ENCODE results near the gene DES. TPM values are rescaled to one million over a fixed set of nuclear protein-coding genes. Genes with fewer than 3 reads are reported as not detected.

The DES gene
- total RNA-seq, 1 experiment from 2014 or later: not detected

DNA sequence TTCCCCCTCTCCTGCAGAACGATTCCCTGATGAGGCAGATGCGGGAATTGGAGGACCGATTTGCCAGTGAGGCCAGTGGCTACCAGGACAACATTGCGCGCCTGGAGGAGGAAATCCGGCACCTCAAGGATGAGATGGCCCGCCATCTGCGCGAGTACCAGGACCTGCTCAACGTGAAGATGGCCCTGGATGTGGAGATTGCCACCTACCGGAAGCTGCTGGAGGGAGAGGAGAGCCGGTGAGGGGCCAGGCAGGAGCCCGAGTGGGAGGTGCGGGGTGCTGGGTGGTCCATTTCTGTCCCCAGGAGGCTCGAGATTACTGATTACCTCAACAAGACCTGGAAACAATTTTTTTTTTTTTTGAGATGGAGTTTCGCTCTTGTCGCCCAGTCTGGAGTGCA is 3.1 kb downstream of the DES start:
- no peak for TF ChIP-seq CTCF (IDR thresholded peaks at IDR 0.05; ENCODE audit: insufficient read depth in 1 of 2, low read depth in 1 of 2, low read length in 1 of 2, severe bottlenecking in 1 of 2, unreplicated experiment in 1 of 2)
- Histone ChIP-seq H3K9me3 (no peaks in the 10 kb centered on the region), H3K27me3 (replicated peaks; ENCODE audit: control insufficient read depth, insufficient read depth, low read length) (no peaks in the 10 kb centered on the region), H3K4me1 (no peaks in the 10 kb centered on the region), H3K36me3 (ENCODE audit: control insufficient read depth, insufficient read depth, low read length) (no peaks in the 10 kb centered on the region), H3K4me3 (ENCODE audit: low read depth, low read length) (no peak overlapping the region)
- intact Hi-C loops (cut with micrococcal nuclease; ENCODE audit: unreplicated experiment): no loop called here
- no peaks in the 10 kb centered on the region for H3K36me3 Mint-ChIP-seq (ENCODE audit: insufficient read depth, unreplicated experiment)
- ChIA-PET CTCF (no interaction called here), POLR2A (no interaction called here)
- H3K27ac Mint-ChIP-seq (ENCODE audit: unreplicated experiment): no peak overlapping the region
- H3K4me3 Mint-ChIP-seq (ENCODE audit: unreplicated experiment): no peak overlapping the region
- DNase-seq: no peak
- no peaks in the 10 kb centered on the region for H3K27me3 Mint-ChIP-seq (ENCODE audit: insufficient read depth, unreplicated experiment)
- H3K9me3 Mint-ChIP-seq (ENCODE audit: unreplicated experiment): no peaks in the 10 kb centered on the region
- BruUV-seq (replicated peaks): no TSS peak
- no peaks in the 10 kb centered on the region for H3K4me1 Mint-ChIP-seq (ENCODE audit: low read depth, unreplicated experiment)

- Mint-ChIP-seq H3K27ac (ENCODE audit: unreplicated experiment) (no peak overlapping the region), H3K4me3 (ENCODE audit: unreplicated experiment) (no peak overlapping the region), H3K4me1 (ENCODE audit: low read depth, unreplicated experiment) (no peaks in the 10 kb centered on the region), H3K9me3 (ENCODE audit: unreplicated experiment) (no peaks in the 10 kb centered on the region), H3K27me3 (ENCODE audit: insufficient read depth, unreplicated experiment) (no peaks in the 10 kb centered on the region), H3K36me3 (ENCODE audit: insufficient read depth, unreplicated experiment) (no peaks in the 10 kb centered on the region)
- Histone ChIP-seq H3K4me3 (ENCODE audit: low read depth, low read length) (no peak overlapping the region), H3K4me1 (no peaks in the 10 kb centered on the region), H3K27me3 (replicated peaks; ENCODE audit: control insufficient read depth, insufficient read depth, low read length) (no peaks in the 10 kb centered on the region), H3K9me3 (no peaks in the 10 kb centered on the region), H3K36me3 (ENCODE audit: control insufficient read depth, insufficient read depth, low read length) (no peaks in the 10 kb centered on the region)
- no peak for TF ChIP-seq CTCF (IDR thresholded peaks at IDR 0.05; ENCODE audit: insufficient read depth in 1 of 2, low read depth in 1 of 2, low read length in 1 of 2, severe bottlenecking in 1 of 2, unreplicated experiment in 1 of 2)
- BruUV-seq (replicated peaks): no TSS peak
- ChIA-PET CTCF (interaction anchor here (1.0 kb wide), 1 partner anchor 107 kb away, joined by 3 read pairs; no protein-coding TSS in a partner anchor), POLR2A (no interaction called here)
- intact Hi-C loops (cut with micrococcal nuclease; ENCODE audit: unreplicated experiment): no loop called here
- no peak for DNase-seq
These were observed 4.9 kb downstream of the DES start for GRCh38 chr2:219422952-219423534.

GRCh38 chr2:219423652-219424377 is 5.6 kb downstream of the DES start:
- no peaks in the 10 kb centered on the region for H3K9me3 ChIP-seq

More at GRCh38 chr2:219423652-219424377, 5.6 kb downstream of the DES start:
- no TSS peak for BruUV-seq (replicated peaks)
- no peak for TF ChIP-seq CTCF (IDR thresholded peaks at IDR 0.05; ENCODE audit: insufficient read depth in 1 of 2, low read depth in 1 of 2, low read length in 1 of 2, severe bottlenecking in 1 of 2, unreplicated experiment in 1 of 2)
- H3K4me3 ChIP-seq (ENCODE audit: low read depth, low read length): no peak overlapping the region
- no peak overlapping the region for H3K27ac Mint-ChIP-seq (ENCODE audit: unreplicated experiment)
- H3K9me3 Mint-ChIP-seq (ENCODE audit: unreplicated experiment): no peaks in the 10 kb centered on the region
- intact Hi-C loops (cut with micrococcal nuclease; ENCODE audit: unreplicated experiment): no loop called here
- H3K27me3 Mint-ChIP-seq (ENCODE audit: insufficient read depth, unreplicated experiment): no peaks in the 10 kb centered on the region
- H3K4me3 Mint-ChIP-seq (ENCODE audit: unreplicated experiment): no peak overlapping the region
- DNase-seq: no peak
- no peaks in the 10 kb centered on the region for H3K36me3 ChIP-seq (ENCODE audit: control insufficient read depth, insufficient read depth, low read length)
- no peaks in the 10 kb centered on the region for H3K4me1 Mint-ChIP-seq (ENCODE audit: low read depth, unreplicated experiment)
- H3K4me1 ChIP-seq: 0 out of 2 replicates have a peak, but pooled peaks cover 4% of the 10 kb centered on the region
- H3K27me3 ChIP-seq (replicated peaks; ENCODE audit: control insufficient read depth, insufficient read depth, low read length): no peaks in the 10 kb centered on the region
- CTCF ChIA-PET: interaction anchor here (1.0 kb wide), 1 partner anchor 106 kb away, joined by 3 read pairs; no protein-coding TSS in a partner anchor
- POLR2A ChIA-PET: no interaction called here
- no peaks in the 10 kb centered on the region for H3K36me3 Mint-ChIP-seq (ENCODE audit: insufficient read depth, unreplicated experiment)
